T47D (cell line): Measurements from ENCODE around the gene RAB11FIP3.
A peak's percentile ranks its signal among the peaks of the same experiment; 100 is the strongest.

ENCODE experiments used
- DNase-seq, 2 experiments: peaks; one replicate each; pipeline versions ENCODE4 v3.0.0 to v3.0.0-alpha.2; 2011 to 2012; ENCODE audit warnings: low read depth in 1 of 2, low spot score in 1 of 2
- JUND ChIP-seq: IDR thresholded peaks from 2 replicates; pipeline ENCODE4 v1.6.1; 2012; ENCODE audit warnings: low read depth
- in situ Hi-C: cut with HindIII; loops from 2 replicates; pipeline ENCODE4 v1.10.0; 2016; ENCODE audit warnings: low sequenced_read_pairs, low pct_unique_long_range_greater_than_20kb

RAB11FIP3 gene

DNA sequence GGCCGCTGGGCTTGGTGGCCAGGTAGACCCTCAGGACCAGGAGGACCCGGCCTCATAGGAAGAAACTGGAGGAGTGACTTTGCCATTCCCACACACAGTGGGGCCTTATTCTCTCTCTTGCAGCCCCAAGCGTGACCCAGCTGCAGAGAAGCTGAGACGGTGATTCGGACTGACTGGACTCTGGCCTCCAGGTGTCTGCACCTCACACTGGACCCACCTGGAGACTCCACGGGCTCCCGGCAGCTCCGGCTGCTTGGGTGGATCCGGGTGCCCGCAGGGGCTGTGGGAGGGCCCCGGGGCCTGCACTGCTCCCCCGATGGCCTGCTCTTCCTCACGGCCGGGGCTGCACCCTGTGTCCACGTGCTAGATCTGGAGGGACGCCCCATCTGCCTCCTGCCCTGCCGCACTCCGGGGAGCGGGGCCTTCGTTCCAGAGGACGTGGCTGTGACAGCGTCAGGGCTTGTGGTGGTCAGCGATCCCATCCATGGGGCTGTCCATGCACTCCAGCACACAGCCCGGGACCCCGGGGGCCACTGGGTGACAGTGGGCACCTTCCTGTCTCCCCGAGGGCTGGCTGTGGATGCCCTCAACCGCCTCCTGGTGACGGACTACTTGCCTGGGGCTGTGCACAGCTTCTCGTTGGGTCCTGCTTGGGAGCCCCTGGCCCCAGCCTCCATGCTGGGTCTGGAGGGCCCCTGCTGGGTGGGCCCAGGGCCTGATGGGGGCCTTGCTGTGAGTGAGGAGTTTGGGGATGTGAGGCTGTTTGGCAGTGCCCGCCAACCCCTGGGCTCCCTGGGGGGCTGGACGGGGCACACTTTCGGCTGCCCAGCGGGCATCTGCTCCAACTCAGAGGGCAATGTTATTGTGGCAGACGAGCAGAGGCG is 142.2 kb downstream of the RAB11FIP3 start:
- no peak for DNase-seq
- in situ Hi-C loops, result no loop called here
- no peak for TF ChIP-seq JUND

- in situ Hi-C loops, result no loop called here
- no peak for DNase-seq
- no peak for TF ChIP-seq JUND
Observed at GRCh38 chr16:568401-569258, 143.2 kb downstream of the RAB11FIP3 start.

DNA sequence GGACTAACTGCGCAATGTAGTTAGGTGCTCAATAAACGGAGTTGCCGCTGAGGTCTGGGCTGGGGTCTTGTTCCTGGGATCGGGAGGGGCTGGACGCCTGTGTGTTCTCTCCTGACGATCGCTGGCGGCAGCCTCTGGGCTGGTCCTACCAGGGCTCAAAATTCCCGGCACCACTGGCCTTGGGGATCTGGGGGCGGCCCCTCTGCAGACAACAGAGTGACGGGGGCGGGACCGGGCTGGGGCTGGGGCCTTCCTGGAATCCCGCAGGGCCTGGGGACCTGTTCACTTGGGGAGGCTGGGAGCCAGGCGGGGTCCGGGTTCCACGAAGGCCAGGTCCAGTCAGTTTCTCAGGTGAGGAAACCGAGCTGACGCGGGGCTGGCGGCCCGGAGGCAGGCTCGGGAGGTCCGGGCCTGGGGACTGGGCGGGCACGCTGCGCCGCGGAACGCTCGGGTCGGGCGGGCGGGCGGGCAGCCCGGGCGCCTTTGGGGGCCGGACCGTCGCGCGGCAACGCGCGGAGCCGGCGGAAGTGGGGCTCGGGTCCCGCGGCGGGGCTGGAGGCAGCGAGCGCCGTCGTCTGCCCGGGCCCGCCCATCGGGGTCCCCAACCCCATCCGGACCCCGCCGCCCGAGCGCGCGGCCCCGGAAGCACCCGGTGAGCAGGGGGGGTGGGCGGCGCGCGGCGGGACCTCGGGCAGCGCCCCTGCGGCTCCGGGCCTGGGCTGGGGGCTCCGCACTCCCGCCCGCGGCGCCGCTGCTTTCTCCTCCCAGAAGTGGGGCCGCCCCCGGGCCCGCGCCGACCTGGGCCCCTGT is 144.2 kb downstream of the RAB11FIP3 start, which contains the start of gene PIGQ:
TSS of gene PIGQ (plus strand) at position 524 of the 810 bp plus-strand sequence. CDS start 4,107 bp downstream, outside the sequence.
- no peak for TF ChIP-seq JUND
- peak; percentile 62 to 87 for DNase-seq
- in situ Hi-C loops, result no loop called here
